Gastroesophageal sphincter (tissue), 3 donors: ENCODE data around the gene OXER1.

Source experiments
- EP300 ChIP-seq: sonication (generic); formaldehyde crosslinking; IDR thresholded peaks from one replicate; pipeline ENCODE4 v1.6.1; 2017; ENCODE audit warnings: antibody characterized with exemption, mild to moderate bottlenecking
- POLR2A ChIP-seq, 2 donors: fragments of 450-650 bp; IDR thresholded peaks; one replicate each; pipeline ENCODE4 v1.6.1; 2017; ENCODE audit warnings: antibody characterized with exemption in 2 of 2, mild to moderate bottlenecking in 2 of 2, moderate library complexity in 1 of 2
- POLR2AphosphoS5 ChIP-seq: sonication (generic); formaldehyde crosslinking; IDR thresholded peaks from one replicate; pipeline ENCODE4 v1.6.1; 2017; ENCODE audit warnings: antibody characterized with exemption
- TF ChIP-seq, protein P1 (sequence below), 4 experiments: fragments of 200-600 bp in 2 of 4; fragments of 450-650 bp in 2 of 4; sonication (generic) in 1 of 4; IDR thresholded peaks; one replicate each; pipeline ENCODE4 v1.5.1; 2017 to 2019; ENCODE audit warnings: antibody characterized with exemption in 4 of 4, mild to moderate bottlenecking in 2 of 4, moderate library complexity in 2 of 4

DNA sequence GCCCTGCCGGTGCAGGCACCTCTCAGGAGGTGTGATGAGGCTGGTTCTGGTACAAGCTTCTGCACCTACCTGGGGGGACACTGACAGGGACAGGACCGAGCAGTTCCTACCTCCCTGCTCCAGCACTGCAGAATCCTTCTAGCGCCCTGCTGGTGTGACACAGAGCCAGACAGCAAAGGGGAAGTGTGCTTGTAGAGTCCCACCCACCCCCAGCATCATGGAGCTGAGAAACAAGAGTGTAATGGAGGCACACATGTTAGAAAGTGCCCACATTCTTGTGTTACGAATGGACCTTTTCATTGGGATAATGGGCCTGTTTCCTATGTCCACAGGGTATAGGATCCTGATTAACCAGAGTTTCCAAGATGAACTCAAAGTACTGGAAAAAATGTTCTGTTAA, 38.3 kb downstream of the OXER1 start:
- TF ChIP-seq POLR2AphosphoS5 (no peak), POLR2A (IDR thresholded peaks at IDR 0.05) (no peak), EP300 (no peak)
- TF ChIP-seq, protein P1, sequence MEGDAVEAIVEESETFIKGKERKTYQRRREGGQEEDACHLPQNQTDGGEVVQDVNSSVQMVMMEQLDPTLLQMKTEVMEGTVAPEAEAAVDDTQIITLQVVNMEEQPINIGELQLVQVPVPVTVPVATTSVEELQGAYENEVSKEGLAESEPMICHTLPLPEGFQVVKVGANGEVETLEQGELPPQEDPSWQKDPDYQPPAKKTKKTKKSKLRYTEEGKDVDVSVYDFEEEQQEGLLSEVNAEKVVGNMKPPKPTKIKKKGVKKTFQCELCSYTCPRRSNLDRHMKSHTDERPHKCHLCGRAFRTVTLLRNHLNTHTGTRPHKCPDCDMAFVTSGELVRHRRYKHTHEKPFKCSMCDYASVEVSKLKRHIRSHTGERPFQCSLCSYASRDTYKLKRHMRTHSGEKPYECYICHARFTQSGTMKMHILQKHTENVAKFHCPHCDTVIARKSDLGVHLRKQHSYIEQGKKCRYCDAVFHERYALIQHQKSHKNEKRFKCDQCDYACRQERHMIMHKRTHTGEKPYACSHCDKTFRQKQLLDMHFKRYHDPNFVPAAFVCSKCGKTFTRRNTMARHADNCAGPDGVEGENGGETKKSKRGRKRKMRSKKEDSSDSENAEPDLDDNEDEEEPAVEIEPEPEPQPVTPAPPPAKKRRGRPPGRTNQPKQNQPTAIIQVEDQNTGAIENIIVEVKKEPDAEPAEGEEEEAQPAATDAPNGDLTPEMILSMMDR (IDR thresholded peaks at IDR 0.05), result no peak
